Endothelial cell (in vitro differentiated cells): ENCODE results near the gene SOX21. TPM values are rescaled to one million over a fixed set of nuclear protein-coding genes. Genes with fewer than 3 reads are reported as not detected.
"Not testable (repeated sequence)": the region's sequence is repeated elsewhere in the genome, so short reads cannot be mapped to it uniquely, and the experiment has no call there.

Source experiments
- DNase-seq: peaks from one replicate; pipeline ENCODE4 v3.0.0; 2021; ENCODE audit warnings: low spot score
- H3K27ac Mint-ChIP-seq: one replicate; pipeline ENCODE4 v1.8.0; 2021; ENCODE audit warnings: mixed read lengths, inconsistent platforms; ENCODE audit not compliant: unreplicated experiment
- H3K27me3 Mint-ChIP-seq: one replicate; pipeline ENCODE4 v1.8.0; 2021; ENCODE audit warnings: mild to moderate bottlenecking, moderate library complexity, mixed read lengths, inconsistent platforms; ENCODE audit not compliant: unreplicated experiment
- H3K36me3 Mint-ChIP-seq: one replicate; pipeline ENCODE4 v1.8.0; 2021; ENCODE audit warnings: mild to moderate bottlenecking, low read depth, mixed read lengths, inconsistent platforms; ENCODE audit not compliant: unreplicated experiment
- H3K4me1 Mint-ChIP-seq: one replicate; pipeline ENCODE4 v1.8.0; 2021; ENCODE audit warnings: mild to moderate bottlenecking, mixed read lengths, inconsistent platforms; ENCODE audit not compliant: unreplicated experiment
- H3K4me3 Mint-ChIP-seq: one replicate; pipeline ENCODE4 v1.8.0; 2021; ENCODE audit warnings: mild to moderate bottlenecking, mixed read lengths, inconsistent platforms; ENCODE audit not compliant: unreplicated experiment
- H3K9me3 Mint-ChIP-seq: one replicate; pipeline ENCODE4 v1.8.0; 2021; ENCODE audit warnings: mixed read lengths, inconsistent platforms; ENCODE audit not compliant: unreplicated experiment
- CTCF ChIP-seq: fragments of 200-600 bp; sonication (generic); IDR thresholded peaks from one replicate; pipeline ENCODE4 v1.5.0; 2021; ENCODE audit warnings: antibody characterized with exemption; ENCODE audit not compliant: unreplicated experiment
- total RNA-seq: library from RNA; stranded (reverse); fragmentation: NEBNext Ultra II Directional; extraction: Animal tissue kit (Norgen Biotek cat#: 25700); gene quantifications from one replicate; pipeline ENCODE4 v1.2.1, GENCODE V29; 2021; ENCODE audit not compliant: unreplicated experiment

SOX21 gene
- total RNA-seq, 1 donor from 2014 or later: not detected

DNA sequence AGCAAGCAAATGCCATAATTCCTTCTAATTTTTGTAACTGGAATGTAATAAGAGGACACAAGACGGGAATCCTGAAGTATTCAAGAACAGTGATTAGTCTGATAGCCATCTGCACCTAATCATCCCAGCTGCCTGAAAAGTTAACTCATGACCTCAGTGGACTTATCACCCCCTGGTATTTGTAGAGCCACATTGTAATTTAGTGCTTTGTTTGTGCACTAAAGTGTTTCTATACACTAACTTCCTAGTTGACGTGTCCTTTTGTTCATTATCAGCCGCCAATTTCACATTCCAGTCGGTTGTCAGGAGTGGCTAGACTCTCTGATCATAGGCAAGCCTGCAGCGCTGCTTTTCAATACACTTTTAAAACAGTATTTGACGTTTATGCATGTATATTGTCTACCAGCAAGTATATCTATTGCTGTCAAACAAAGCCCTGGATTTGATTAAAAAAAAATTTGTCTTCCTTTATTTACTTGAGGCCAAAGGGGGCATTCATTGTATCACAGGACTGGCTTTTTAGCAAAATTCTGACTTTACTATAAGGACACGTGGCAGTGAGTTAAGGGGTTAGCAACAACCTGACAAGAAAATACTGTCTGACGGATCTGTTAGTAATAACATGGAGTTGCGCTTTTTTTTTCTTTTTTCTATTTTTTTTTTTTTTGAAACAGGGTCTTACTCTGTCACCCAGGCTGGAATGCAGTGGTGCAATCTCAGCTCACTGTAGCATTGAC, 10.4 kb upstream of the SOX21 start:
- no peak overlapping the region for H3K4me3 Mint-ChIP-seq
- H3K27ac Mint-ChIP-seq: no peak overlapping the region

GRCh38 chr13:94718697-94719096, 6.4 kb upstream of the SOX21 start:
- not testable (repeated sequence) for H3K27me3 Mint-ChIP-seq, H3K27ac Mint-ChIP-seq, H3K9me3 Mint-ChIP-seq, H3K36me3 Mint-ChIP-seq, DNase-seq, H3K4me1 Mint-ChIP-seq, H3K4me3 Mint-ChIP-seq

More for the DNA sequence above, 10.4 kb upstream of the SOX21 start:
- TF ChIP-seq CTCF: no peak
- Mint-ChIP-seq H3K4me1 (no peaks in the 10 kb centered on the region), H3K27me3 (peaks cover 1% of the 10 kb centered on the region), H3K36me3 (no peaks in the 10 kb centered on the region), H3K9me3 (no peaks in the 10 kb centered on the region)
- DNase-seq: no peak

DNA sequence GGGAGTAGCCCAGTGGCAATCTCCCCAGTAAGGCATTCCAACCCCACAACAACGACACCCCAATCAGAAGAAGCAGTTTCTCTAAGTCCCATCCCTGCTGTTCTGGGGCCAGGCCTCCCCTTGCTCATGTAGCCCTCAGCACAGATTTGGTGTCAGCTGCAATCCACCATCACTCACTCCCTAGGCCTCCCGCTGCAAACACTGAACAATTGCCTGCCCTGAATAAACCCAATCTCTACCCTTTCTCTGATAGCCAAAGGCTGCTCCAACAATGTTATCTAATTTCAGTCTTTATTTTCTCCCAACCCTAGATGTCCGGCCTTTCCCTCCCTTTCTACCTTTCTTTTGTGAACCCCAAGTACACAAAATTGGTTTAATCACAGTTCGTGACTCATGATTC, 5.6 kb upstream of the SOX21 start:
- no peaks in the 10 kb centered on the region for H3K4me1 Mint-ChIP-seq
- TF ChIP-seq CTCF: no peak
- no peaks in the 10 kb centered on the region for H3K9me3 Mint-ChIP-seq
- H3K4me3 Mint-ChIP-seq: no peak overlapping the region
- no peak overlapping the region for H3K27ac Mint-ChIP-seq
- DNase-seq: no peak
- H3K36me3 Mint-ChIP-seq: no peaks in the 10 kb centered on the region
- H3K27me3 Mint-ChIP-seq: peaks cover 6% of the 10 kb centered on the region

- H3K27me3 Mint-ChIP-seq: peaks cover 10% of the 10 kb centered on the region
- no peaks in the 10 kb centered on the region for H3K4me1 Mint-ChIP-seq
- no peaks in the 10 kb centered on the region for H3K36me3 Mint-ChIP-seq
- H3K9me3 Mint-ChIP-seq: no peaks in the 10 kb centered on the region
- no peak overlapping the region for H3K27ac Mint-ChIP-seq
- H3K4me3 Mint-ChIP-seq: no peak overlapping the region
- no peak for TF ChIP-seq CTCF
- DNase-seq: no peak
Observed at GRCh38 chr13:94716016-94716415, 3.7 kb upstream of the SOX21 start.

- Mint-ChIP-seq H3K9me3 (no peaks in the 10 kb centered on the region), H3K36me3 (peaks cover 3% of the 10 kb centered on the region), H3K4me3 (peak overlapping the region; percentile 14), H3K4me1 (peaks cover 7% of the 10 kb centered on the region), H3K27ac (no peak overlapping the region), H3K27me3 (peaks cover 22% of the 10 kb centered on the region)
- DNase-seq: no peak
- no peak for TF ChIP-seq CTCF
Observed at GRCh38 chr13:94713561-94714182, 1.3 kb upstream of the SOX21 start.
